ENCODE measurements around the gene COL8A2.

DNA sequence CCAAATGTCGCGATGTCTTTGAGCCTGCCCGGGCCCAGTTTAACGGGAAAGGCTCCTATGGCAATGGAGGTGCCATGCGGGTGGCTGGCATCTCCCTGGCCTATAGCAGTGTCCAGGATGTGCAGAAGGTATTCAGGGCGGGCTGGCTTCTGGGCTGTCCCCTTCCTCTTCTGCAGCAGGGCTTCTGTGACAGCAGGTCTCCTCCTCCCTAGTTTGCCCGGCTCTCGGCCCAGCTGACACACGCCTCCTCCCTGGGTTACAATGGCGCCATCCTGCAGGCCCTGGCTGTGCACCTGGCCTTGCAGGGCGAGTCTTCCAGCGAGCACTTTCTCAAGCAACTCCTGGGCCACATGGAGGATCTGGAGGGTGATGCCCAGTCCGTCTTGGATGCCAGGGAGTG, 33.3 kb downstream of the COL8A2 start:
- TF ChIP-seq, protein P1, sequence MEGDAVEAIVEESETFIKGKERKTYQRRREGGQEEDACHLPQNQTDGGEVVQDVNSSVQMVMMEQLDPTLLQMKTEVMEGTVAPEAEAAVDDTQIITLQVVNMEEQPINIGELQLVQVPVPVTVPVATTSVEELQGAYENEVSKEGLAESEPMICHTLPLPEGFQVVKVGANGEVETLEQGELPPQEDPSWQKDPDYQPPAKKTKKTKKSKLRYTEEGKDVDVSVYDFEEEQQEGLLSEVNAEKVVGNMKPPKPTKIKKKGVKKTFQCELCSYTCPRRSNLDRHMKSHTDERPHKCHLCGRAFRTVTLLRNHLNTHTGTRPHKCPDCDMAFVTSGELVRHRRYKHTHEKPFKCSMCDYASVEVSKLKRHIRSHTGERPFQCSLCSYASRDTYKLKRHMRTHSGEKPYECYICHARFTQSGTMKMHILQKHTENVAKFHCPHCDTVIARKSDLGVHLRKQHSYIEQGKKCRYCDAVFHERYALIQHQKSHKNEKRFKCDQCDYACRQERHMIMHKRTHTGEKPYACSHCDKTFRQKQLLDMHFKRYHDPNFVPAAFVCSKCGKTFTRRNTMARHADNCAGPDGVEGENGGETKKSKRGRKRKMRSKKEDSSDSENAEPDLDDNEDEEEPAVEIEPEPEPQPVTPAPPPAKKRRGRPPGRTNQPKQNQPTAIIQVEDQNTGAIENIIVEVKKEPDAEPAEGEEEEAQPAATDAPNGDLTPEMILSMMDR (IDR thresholded peaks at IDR 0.05) = no peak
- TF ChIP-seq POLR2A (IDR thresholded peaks at IDR 0.05) = no peak

Measured in right lobe of liver (tissue), 4 donors.